Prostate gland (tissue), 2 donors: ENCODE measurements around the gene NPBWR2.

ENCODE experiments used
- CTCF ChIP-seq, 4 experiments: fragments of 200-600 bp in 2 of 4; fragments of 450-650 bp in 2 of 4; sonication (generic) in 2 of 4; IDR thresholded peaks; 1 replicate in 3 of 4; 2 replicates in 1 of 4; pipeline ENCODE4 v1.5.1; 2016 to 2019; ENCODE audit warnings: antibody characterized with exemption in 4 of 4, mild to moderate bottlenecking in 2 of 4, moderate library complexity in 2 of 4
- POLR2A ChIP-seq: fragments of 450-650 bp; IDR thresholded peaks from one replicate; pipeline ENCODE4 v1.6.1; 2016; ENCODE audit warnings: antibody characterized with exemption, mild to moderate bottlenecking

- TF ChIP-seq POLR2A (no peak), CTCF (IDR thresholded peaks at IDR 0.05) (no peak)
Observed at GRCh38 chr20:64083804-64084684, 23.3 kb downstream of the NPBWR2 start, which contains the start of gene LKAAEAR1.
